GM11168 (cell line): ENCODE data around the gene GCSH.
"Not testable (repeated sequence)": the region's sequence is repeated elsewhere in the genome, so short reads cannot be mapped to it uniquely, and the experiment has no call there.

ENCODE experiments used
- in situ Hi-C: fragments of 300-500 bp; cut with MboI; formaldehyde crosslinking; loops from one replicate; pipeline ENCODE4 v1.12.0; 2022; ENCODE audit warnings: low sequenced_read_pairs; ENCODE audit not compliant: unreplicated experiment

Gene GCSH

DNA sequence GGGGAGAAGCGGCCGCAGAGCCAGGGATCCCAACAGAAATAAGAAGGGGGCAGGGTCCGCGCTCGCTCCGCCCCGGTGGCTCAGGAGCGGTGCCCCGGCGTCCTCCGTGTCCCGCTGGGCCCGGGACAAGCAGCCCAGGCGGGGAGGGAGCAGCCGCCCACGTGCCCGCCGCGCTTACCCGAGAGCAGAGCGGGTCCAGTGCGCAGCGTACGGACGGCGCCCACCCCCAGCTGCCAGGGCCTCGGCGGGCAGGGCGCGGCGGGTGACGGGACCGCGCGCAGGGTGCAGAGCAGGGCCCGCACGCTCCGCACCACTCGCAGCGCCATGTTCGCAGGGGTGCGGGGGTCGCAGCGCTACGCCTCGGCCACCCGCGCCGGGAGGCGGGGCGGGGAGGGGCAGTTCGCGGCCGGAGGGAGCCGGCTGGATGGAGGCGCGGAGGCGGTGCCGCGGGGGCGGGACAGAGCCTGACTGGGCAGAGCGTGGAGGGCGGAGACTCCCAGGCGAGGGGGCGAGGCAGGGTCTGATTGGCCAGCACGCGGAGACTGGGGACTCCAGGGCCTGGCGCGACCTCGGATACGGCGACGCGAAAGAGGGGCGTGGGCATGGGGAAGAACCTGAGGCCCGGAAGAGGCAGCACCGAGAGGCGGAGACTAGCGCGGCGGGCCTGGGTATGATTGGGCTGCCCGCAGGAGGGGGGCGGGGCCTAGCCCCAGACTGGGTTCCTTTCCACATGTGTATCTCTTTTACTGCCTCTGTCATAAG lies at the start of gene GCSH:
TSS of gene GCSH (minus strand) at position 443 of the 762 bp plus-strand sequence. CDS start at position 326, 117 bp downstream.
- in situ Hi-C loops, result no loop called here

DNA sequence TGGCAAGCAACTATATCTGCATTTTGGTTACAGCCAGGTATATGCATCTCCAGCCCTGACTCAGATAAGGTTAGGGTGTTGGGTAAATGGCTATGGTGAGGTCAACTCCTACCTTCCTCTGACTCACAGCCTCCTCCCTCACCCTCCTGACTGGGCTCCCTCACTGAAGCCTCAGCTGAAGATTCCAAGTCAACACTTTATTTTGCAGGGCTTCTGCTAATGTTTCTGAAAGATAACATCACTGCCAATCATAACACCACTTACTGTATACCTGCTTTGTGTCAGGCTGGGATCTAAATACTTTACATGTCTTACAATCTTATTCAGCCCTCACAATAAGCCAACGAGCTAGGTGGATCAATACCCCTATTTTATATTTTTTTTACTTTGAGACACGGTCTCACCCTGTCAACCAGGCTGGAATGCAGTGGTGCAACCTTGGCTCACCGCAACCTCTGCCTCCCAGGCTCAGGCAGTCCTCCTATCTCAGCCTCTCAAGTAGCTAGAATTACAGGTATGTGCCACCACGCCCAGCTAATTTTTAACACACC lies 47.8 kb upstream of the GCSH start:
- in situ Hi-C loops, result no loop called here

DNA sequence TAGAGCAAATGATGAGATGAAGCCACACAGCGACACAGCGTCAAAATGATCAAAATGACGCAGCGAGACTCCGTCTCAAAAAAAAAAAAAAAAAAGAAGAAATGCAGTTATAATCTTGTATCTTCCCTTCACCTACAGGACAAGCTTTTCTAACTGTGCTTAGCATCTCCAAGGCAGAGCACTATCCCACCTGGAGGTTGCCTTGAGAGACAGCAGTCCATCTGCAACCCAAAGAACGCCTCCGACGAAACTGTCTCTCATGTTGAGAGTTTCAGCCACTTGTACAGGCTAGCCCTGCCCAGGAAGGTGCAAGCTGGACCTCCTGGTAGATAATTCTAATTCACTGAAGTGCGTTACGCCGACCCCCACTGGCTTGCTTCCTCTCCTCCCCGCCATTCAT lies 46.7 kb upstream of the GCSH start:
- in situ Hi-C loops, result no loop called here

DNA sequence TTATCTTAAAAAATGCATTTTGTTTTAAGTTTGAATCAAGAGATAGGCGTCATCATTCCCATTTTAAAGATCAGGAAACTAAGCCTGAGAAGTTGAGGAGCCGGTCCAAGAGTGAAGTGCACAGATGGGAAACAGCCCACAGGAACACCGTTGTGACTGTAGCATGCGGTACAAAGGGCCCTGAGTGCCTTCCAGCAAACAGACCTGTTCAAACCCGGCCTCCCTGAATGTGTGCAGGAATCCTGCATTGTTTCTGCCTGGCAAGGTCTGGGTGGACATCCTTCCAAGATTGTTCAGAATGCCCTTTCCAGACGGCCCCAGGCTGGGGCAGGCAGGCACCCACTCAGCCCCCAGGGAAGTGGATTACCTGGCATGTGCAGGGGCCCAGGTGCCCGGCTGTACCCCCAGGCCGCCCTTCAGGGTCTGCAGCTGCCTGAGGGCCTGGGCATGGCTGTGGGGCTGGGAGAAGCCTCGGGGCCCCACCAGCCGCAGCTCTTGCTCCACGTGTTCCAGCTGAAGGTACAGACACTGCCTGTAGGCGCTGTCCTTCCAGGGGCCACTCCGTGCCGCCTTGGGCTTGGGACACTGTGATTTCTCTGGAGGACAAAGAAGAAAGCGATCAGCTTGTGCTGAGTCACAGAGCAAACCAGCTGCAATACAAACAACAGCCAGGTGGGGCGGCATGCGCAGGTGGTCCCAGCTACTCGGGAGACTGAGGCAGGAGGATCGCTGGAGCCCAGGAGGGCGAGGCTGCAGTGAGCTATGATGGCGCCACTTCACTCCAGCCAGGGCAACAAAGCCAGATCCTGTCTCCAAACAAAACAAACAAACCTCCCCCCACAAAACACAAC lies 45.0 kb upstream of the GCSH start:
- in situ Hi-C loops, result no loop called here

DNA sequence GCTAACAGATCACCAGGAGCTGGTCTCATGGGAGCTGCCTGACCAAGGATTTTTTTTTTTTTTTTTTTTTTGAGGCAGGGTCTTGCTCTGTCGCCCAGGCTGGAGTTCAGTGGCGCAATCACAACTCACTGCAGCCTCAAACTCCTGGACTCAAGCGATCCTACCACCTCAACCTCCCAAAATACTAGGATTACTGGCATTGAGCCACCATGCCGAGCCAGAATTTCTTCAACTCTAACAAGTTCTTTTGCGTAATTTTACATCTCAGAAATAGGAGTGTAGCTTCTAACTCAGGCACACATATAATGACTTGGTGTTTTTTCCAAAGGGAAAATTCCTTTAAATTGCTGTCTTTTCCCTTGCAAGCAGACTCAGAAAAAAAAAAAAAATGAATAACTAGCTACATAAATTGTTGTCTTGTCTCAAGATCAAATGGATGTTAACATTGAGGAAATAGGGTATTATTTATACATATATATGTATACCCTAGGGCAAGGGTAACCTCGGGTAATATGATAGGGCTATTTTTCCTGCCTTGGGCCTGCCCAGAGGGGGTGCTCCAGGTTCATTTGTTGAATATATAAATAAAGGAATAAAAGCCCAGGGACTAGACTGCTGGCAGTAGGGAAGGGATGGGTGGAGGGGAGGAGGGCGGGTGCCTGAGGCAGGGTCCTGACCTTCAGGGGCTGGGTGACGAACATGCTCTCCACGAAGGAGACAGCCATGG lies 42.8 kb upstream of the GCSH start:
- in situ Hi-C loops, result no loop called here

DNA sequence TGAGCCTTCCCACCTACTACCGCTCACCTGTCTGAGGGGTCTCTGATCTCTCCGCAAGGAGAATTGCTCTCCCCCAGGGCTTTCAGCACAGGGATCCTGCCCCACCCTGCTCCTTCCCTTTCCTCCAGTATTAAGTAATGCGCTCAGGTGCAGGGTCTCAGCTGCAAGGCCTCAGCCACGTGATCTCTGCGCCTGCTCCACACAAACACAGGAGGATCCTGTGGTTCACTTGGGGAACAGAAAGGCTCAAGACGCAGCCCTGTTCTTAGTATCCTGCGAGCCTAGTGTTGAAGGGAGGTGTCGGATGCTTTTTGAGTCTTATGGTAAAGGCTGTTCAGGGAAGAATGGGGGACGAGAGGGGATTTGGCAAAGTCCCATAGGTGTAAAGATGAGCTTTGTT lies 41.6 kb upstream of the GCSH start:
- in situ Hi-C loops, result no loop called here

DNA sequence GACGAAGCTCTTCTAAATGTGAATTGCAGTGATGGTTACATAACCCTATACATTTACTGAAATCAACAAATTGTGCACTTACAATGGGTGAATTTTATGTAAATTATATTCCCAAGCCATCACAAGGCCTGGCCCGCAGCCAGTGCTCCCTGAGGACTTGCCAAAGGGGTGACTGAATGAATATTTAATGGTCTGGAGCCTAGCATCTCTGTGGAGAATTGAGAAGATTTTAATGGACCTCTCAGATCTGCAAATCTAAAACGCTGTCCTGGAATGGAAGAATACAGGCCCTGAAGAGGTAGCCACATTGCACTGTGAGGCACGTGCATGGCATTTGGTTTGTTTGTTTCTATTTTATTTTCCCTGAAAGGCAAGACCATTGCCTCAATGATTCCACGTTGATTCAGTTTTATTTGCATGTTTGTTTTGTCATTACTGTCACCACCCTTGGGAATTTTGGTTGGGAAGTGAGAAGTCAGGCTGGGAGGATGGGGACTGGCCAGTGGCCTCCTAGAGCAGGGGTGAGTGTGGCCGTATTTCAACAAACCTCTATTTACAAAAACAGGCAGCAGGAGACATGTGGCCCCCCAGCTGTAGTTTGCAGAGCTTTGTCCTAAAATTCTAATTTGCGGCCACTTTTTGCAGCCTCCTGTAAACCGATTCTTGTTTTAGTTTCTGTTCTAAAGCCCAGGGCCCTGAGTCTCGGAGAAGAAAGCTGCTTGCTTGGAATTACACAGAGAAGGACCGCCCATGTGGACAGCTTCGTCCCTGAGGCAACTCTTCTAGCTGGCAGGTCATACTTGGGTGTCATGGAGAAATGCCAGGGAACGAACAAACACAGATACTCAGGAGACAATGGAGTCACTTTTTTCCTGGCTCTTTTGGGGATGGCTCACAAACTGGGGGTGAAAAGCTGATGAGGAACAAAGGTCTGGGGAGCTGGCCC lies 40.5 kb upstream of the GCSH start:
- in situ Hi-C loops, result no loop called here

DNA sequence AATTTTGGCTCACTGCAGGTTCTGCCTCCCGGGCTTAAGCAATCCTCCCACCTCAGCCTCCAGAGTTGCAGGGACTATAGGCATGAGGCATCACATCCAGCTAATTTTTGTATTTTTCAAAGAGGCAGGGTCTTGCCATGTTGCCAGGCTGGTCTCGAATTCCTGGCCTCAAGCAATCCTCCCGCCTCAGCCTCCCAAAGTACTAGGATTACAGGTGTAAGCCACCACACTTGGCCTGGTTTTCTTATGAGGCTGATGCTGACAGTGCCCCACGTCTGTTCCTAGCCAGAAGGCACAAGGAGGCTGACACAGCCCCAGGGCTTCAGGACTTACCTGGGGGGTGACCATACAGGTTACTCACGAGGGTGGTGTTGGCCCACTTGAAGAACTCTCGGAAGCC lies 33.9 kb upstream of the GCSH start:
- in situ Hi-C loops, result no loop called here

DNA sequence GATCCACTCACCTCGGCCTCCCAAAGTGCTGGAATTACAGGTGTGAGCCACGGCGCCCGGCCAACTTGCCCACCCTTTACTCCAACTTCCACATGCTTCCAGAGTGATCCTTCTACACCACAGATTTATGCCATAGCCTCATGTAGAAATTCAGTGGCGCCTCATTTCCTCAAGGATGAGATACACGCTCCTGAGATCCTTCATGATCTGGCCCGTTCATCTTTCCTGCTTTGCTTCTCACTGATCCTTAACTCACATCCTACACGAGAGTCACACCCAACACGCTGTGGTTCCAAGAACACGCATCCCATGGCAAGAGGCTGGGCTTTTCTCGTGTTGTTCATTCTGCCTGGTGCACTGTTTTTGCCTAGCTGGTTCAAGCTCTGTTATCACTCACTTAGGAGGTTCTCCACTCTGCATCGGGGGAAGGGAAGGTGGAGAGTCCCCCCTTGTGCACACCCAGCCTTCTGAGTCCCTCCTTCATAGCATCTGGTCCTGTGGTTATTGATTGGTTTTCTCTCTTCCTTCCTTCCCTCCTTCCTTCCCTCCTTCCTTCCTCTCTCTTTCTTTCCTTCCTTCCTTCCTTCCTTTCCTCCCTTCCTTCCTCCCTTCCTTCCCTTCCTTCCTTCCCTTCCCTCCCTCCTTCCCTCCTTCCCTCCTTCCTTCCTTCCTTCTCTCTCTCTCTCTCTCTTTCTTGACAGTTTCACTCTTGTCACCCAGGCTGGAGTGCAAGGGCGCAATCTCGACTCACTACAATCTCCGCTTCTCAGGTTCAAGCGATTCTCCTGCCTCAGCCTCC lies 32.7 kb upstream of the GCSH start:
- in situ Hi-C loops, result no loop called here

DNA sequence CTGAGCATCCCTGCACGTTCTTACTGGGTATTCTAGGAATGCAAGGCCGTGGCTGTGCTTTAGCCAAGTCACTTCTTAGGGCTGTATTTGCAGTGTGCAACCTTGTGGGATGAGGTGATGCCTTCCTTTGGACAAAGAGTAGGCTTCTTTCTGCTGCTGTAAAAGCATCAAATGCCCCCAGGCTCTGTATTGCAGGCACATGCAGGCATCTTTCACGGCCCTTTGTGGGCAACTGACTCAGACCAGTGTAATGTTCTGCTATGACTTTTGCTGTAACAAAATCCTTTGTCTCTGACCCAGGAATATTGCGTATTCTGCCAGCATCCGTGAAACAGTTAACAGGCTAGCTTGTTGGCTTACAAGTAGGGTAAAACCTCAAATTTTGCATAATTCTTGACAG lies 30.9 kb upstream of the GCSH start:
- in situ Hi-C loops, result no loop called here

DNA sequence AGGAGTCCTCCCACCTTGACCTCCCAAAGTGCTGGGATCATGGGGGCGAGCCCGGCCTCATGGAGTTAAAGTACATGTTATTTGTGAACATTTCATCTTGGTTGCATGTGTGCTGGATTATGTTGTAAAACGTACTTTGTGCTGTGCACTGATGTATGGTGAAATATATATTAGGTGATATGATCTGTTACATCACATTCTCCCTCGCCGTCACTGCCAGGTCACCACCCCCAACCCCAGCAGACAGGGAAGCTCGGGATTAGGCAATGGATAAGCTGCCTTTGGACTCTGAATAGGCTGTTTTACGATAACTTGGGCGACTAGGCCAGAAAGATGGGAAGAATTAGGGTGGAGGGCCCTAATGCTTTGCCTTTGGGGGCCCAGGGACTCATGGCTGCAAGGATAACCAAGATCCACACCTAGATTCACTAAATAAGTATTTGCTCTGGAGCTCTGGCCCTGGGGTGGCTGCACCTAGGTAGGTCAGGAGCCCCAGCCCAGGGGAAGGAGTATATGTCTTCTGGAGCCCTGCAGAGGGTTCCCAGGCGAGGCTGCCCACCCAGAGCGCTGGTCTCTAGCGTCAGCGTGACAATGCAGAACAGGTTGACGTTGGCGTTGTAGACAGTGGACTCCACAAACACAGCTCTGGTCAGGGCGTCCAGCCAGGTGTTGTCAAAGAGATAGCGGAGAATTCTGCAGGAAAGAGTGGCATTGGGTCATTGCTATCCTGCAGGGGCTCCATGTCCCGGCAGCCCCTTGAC lies 27.1 kb upstream of the GCSH start:
- in situ Hi-C loops, result no loop called here

DNA sequence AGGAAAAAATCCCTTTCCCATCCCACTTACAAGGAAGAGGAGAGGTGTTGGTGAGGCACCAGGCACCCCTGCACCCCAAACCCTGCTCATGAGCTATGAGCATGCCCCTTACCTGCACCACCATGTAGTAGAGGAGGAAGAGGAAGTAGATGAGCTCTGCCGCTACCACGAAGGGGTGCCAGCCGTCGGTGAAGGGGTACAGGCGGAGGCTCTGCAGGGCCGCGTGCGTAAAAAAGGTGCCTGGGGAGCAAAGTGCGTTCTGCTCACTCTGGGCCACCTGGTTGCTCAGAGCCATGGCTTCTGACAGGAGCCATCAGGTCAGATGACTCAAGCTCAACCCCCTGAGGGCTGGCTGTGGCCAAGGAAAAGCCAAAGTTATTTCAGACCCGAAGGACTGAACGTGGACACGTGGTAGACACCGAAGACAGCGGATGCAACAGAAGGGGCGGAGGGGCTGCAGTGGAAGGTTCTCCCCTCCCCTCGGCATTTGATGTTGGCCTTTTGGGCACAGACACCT lies 25.3 kb upstream of the GCSH start:
- in situ Hi-C loops, result no loop called here

DNA sequence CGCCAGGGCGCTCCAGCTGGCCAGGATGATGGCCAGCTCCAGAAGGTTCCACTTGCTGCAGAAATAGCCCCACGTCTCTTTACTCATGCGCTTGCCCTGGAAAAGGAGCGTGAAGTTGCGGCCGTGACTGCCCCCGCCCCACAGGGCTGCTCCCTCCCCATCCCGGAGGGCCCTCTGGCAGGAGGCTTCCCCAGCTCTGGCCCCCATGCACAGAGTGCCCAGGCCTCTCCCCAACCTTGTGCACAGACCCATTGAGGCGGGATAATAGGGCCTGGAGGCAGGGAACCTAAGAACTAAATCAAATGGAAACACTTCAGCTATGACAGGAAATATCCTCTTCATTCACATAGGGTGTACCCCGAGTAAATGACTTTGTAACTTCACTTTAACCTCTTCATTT lies 21.2 kb upstream of the GCSH start:
- in situ Hi-C loops, result no loop called here

DNA sequence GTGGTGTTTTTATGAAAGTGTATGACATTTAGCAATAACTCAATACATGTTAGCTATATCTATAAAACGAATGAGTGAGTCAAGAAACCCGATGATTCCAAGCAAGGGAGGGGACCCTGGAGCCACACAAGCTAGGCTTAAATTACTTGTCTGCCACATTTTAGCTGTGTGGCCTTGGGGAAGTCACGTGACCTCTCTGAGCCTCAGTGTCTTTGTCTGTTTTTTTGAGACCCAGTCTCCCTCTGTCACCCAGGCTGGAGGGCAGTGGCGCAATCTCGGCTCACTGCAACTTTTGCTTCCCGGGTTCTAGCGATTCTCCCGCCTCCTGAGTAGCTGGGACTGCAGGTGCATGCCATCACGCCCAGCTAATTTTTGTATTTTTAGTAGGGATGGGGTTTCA lies 20.1 kb upstream of the GCSH start:
- in situ Hi-C loops, result no loop called here

DNA sequence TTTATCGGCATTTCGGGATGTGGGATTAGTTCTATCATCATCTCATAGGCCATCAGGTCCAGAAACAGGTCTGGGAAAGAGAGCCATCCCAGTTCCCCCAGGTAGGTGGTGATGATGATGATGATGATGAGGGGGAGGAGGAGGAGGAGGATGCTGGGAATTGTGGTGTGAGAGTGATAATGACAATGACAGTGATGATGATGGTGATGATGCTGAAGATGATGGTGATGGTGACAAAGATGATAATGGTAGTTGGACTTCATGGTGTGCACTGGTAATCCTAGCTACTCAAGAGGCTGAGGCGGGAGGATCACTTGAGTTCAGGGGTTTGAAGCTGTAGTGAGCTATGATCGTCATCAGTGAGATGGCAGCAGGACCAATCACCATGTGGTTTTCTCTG lies 16.3 kb upstream of the GCSH start:
- in situ Hi-C loops, result no loop called here

DNA sequence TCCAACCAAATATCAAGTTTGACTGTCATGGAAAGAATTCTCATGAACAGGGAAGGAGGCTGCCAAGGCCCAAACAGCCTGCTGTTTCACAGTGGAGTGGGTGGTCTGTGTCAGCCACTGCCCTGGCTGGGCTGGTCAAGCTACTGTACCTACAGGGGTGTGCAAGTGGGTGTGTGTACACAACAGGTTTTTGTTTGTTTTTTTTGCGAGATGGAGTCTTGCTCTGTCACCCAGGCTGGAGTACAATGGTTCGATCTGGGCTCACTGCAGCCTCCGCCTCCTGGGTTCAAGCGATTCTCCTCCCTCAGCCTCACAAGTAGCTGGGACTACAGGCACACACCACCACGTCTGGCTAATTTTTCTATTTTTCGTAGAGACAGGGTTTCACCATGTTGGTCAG lies 13.1 kb upstream of the GCSH start:
- in situ Hi-C loops, result not testable (repeated sequence)

DNA sequence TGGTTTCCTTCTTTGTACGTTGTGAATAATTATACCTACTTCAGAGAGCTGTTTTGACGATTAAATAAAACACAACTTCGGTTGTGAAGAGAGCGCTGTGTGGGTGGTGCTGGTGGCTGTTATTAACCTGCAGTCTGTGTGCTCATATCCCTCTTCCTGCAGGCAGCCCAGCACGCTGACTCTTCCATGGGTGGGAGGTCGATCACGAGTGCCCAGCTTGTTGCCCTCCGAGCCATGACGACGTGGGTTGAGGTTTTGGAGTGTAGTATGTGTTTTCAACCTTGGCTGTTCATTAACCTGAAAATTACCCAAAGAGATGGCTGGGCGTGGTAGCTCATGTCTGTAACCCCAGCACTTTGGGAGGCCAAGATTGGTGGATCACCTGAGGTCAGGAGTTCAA lies 11.3 kb upstream of the GCSH start:
- in situ Hi-C loops, result no loop called here
